CD14-positive monocyte (primary cell): ENCODE measurements around the gene ZNHIT3. TPM values are rescaled to one million over a fixed set of nuclear protein-coding genes. Genes with fewer than 3 reads are reported as not detected.
A peak's percentile ranks its signal among the peaks of the same experiment; 100 is the strongest.

Experiments
- DNase-seq, 3 donors: peaks; one replicate each; pipeline ENCODE4 v3.0.0-alpha.2; 2011 to 2022
- H2AFZ ChIP-seq: 2 replicates; pipeline ENCODE4 v1.6.0; 2012; ENCODE audit warnings: mild to moderate bottlenecking, low read depth, low read length, inconsistent platforms; ENCODE audit not compliant: insufficient read depth, poor library complexity, severe bottlenecking
- H3K27ac ChIP-seq, 2 donors: 1 replicate in 1 of 2; 2 replicates in 1 of 2; pipeline ENCODE4 v1.5.1; 2012 to 2013; ENCODE audit warnings: low read length in 2 of 2, control low read depth in 1 of 2, inconsistent platforms in 1 of 2, low read depth in 1 of 2, mild to moderate bottlenecking in 1 of 2
- H3K27me3 ChIP-seq, 2 donors: one replicate each; pipeline versions ENCODE4 v1.6.0 to v1.6.1; 2011 to 2013; ENCODE audit warnings: low read length in 2 of 2; ENCODE audit not compliant: control insufficient read depth in 2 of 2, insufficient read depth in 2 of 2
- H3K36me3 ChIP-seq, 2 donors: replicated peaks in 1 of 2; 1 replicate in 1 of 2; 2 replicates in 1 of 2; pipeline versions ENCODE4 v1.5.1 to v1.6.1; 2012 to 2013; ENCODE audit warnings: low read length in 2 of 2, control low read depth in 1 of 2, inconsistent platforms in 1 of 2, mild to moderate bottlenecking in 1 of 2; ENCODE audit not compliant: insufficient read depth in 2 of 2, control insufficient read depth in 1 of 2
- H3K4me1 ChIP-seq, 2 donors: 1 replicate in 1 of 2; 2 replicates in 1 of 2; pipeline versions ENCODE4 v1.5.1 to v1.6.1; 2012 to 2013; ENCODE audit warnings: low read length in 2 of 2, control low read depth in 1 of 2, inconsistent platforms in 1 of 2, mild to moderate bottlenecking in 1 of 2, moderate library complexity in 1 of 2; ENCODE audit not compliant: insufficient read depth in 2 of 2, control insufficient read depth in 1 of 2
- H3K4me2 ChIP-seq: replicated peaks from 2 replicates; pipeline ENCODE3; 2012; ENCODE audit warnings: low read length, moderate library complexity, mild to moderate bottlenecking; ENCODE audit not compliant: poor library complexity, severe bottlenecking; ENCODE audit errors: extremely low read depth
- H3K4me3 ChIP-seq, 3 experiments: fragments of 200-600 bp in 1 of 3; sonication (generic) in 1 of 3; replicated peaks in 1 of 3; 1 replicate in 2 of 3; 2 replicates in 1 of 3; pipeline ENCODE4 v1.5.1; 2011 to 2013; ENCODE audit warnings: low read length in 3 of 3, mild to moderate bottlenecking in 3 of 3, control low read depth in 2 of 3, low read depth in 2 of 3, inconsistent platforms in 1 of 3, moderate library complexity in 1 of 3
- H3K79me2 ChIP-seq: 2 replicates; pipeline ENCODE4 v1.6.0; 2012; ENCODE audit warnings: mild to moderate bottlenecking, control low read depth, inconsistent platforms, low read length, moderate library complexity; ENCODE audit not compliant: insufficient read depth
- H3K9ac ChIP-seq: 2 replicates; pipeline ENCODE4 v1.6.0; 2017; ENCODE audit warnings: low read length, mild to moderate bottlenecking; ENCODE audit not compliant: insufficient read depth, poor library complexity, severe bottlenecking
- H3K9me3 ChIP-seq, 2 donors: replicated peaks in 1 of 2; 1 replicate in 1 of 2; 2 replicates in 1 of 2; pipeline versions ENCODE4 v1.5.1 to v1.6.1; 2012 to 2013; ENCODE audit warnings: low read length in 2 of 2, control low read depth in 1 of 2; ENCODE audit not compliant: control insufficient read depth in 1 of 2, insufficient read depth in 1 of 2
- H4K20me1 ChIP-seq: 2 replicates; pipeline ENCODE4 v1.6.0; 2012; ENCODE audit warnings: mild to moderate bottlenecking, low read length, control low read depth, moderate library complexity; ENCODE audit not compliant: insufficient read depth
- H3K27ac Mint-ChIP-seq, 7 donors: one replicate each; pipeline ENCODE4 v1.8.0; 2020; ENCODE audit warnings: mild to moderate bottlenecking in 7 of 7, mixed read lengths in 7 of 7, moderate library complexity in 6 of 7, inconsistent platforms in 2 of 7
- H3K27me3 Mint-ChIP-seq, 3 donors: one replicate each; pipeline ENCODE4 v1.8.0; 2021 to 2022; ENCODE audit warnings: low read depth in 3 of 3, mild to moderate bottlenecking in 3 of 3, mixed read lengths in 3 of 3, moderate library complexity in 3 of 3, inconsistent platforms in 1 of 3
- H3K36me3 Mint-ChIP-seq, 2 donors: one replicate each; pipeline ENCODE4 v1.8.0; 2020; ENCODE audit warnings: mixed read lengths in 2 of 2, inconsistent platforms in 1 of 2, mild to moderate bottlenecking in 1 of 2
- H3K4me1 Mint-ChIP-seq: one replicate; pipeline ENCODE4 v1.8.0; 2020; ENCODE audit warnings: mild to moderate bottlenecking, mixed read lengths
- H3K4me3 Mint-ChIP-seq, 2 donors: one replicate each; pipeline ENCODE4 v1.8.0; 2020; ENCODE audit warnings: mild to moderate bottlenecking in 2 of 2, mixed read lengths in 2 of 2, moderate library complexity in 1 of 2
- H3K9me3 Mint-ChIP-seq, 7 donors: one replicate each; pipeline ENCODE4 v1.8.0; 2020 to 2022; ENCODE audit warnings: mixed read lengths in 7 of 7, mild to moderate bottlenecking in 6 of 7, moderate library complexity in 6 of 7, inconsistent platforms in 2 of 7
- WGBS: methylation state at CpG from one replicate; pipeline ENCODE4 v1.1.5; 2013; ENCODE audit warnings: missing lambda C conversion rate; ENCODE audit not compliant: insufficient coverage; 5-methylcytosine and 5-hydroxymethylcytosine counted together
- intact Hi-C, 2 donors: fragments of 100-400 bp; cut with micrococcal nuclease; formaldehyde crosslinking; loops; one replicate each; pipeline versions ENCODE4 v1.15.0 to v1.15.1; 2023
- polyA plus RNA-seq, 3 donors: library from polyadenylated mRNA; depleted of rRNA in 1 of 3; unstranded in 2 of 3; stranded (reverse) in 1 of 3; fragments of 300-500 nt in 2 of 3; fragments of >200 nt in 1 of 3; fragmentation: Illumina TruSeq in 2 of 3; gene quantifications; 1 replicate in 2 of 3; 2 replicates in 1 of 3; pipeline ENCODE4 v1.2.3, GENCODE V29; 2012 to 2021
- TF ChIP-seq, protein P1 (sequence below): fragments of 200-600 bp; IDR thresholded peaks from one replicate; pipeline ENCODE4 v1.8.0; 2022; ENCODE audit warnings: antibody characterized with exemption, mild to moderate bottlenecking

The ZNHIT3 gene
- polyA plus RNA-seq, 3 donors, result 27.6 to 70.4 (median 63.5) TPM

DNA sequence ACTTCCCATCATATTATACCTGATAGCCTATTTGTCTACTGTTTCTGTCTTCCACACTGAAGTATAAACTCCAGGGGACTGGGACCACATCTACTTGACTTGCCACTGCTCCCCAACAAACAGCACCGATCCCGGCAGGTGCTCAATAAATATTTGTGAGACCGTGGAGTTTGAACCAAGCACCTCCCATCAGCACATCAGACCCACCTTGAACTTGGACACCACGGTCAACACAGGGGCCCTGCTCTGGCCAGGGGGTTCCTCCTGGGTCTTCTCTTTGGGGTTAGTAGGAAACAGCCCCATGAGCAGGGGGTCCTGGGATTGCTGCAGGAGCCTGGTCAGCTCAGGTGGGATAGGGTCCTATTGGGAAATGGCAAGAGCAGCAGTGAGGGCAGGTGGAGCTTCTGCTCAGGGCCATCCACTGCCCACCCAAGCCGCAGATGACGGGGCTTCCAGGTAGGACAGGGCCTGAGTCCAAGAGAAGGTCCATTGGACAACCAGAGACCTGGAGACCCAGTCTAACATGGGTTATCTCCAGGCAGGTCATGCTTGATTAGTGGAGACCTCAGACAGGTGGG lies 19.9 kb downstream of the ZNHIT3 start:
- no peaks in the 10 kb centered on the region for H3K79me2 ChIP-seq
- Mint-ChIP-seq H3K27me3 (no peaks in the 10 kb centered on the region), H3K36me3 (peaks cover 64 to 81% of the 10 kb centered on the region in 2 donors), H3K4me1 (no peaks in the 10 kb centered on the region), H3K9me3 (no peaks in the 10 kb centered on the region), H3K4me3 (no peak overlapping the region), H3K27ac (no peak overlapping the region)
- no peak overlapping the region for H3K4me2 ChIP-seq
- no peak overlapping the region for H3K4me3 ChIP-seq
- no peaks in the 10 kb centered on the region for H3K9me3 ChIP-seq
- intact Hi-C loops, result no loop called here
- H3K4me1 ChIP-seq, result no peaks in the 10 kb centered on the region
- no peak overlapping the region for H2AFZ ChIP-seq
- TF ChIP-seq, protein P1, sequence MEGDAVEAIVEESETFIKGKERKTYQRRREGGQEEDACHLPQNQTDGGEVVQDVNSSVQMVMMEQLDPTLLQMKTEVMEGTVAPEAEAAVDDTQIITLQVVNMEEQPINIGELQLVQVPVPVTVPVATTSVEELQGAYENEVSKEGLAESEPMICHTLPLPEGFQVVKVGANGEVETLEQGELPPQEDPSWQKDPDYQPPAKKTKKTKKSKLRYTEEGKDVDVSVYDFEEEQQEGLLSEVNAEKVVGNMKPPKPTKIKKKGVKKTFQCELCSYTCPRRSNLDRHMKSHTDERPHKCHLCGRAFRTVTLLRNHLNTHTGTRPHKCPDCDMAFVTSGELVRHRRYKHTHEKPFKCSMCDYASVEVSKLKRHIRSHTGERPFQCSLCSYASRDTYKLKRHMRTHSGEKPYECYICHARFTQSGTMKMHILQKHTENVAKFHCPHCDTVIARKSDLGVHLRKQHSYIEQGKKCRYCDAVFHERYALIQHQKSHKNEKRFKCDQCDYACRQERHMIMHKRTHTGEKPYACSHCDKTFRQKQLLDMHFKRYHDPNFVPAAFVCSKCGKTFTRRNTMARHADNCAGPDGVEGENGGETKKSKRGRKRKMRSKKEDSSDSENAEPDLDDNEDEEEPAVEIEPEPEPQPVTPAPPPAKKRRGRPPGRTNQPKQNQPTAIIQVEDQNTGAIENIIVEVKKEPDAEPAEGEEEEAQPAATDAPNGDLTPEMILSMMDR, result no peak
- H3K9ac ChIP-seq, result no peak overlapping the region
- no peak overlapping the region for H3K27ac ChIP-seq
- no peak for DNase-seq
- peaks cover 34 to 93% of the 10 kb centered on the region in 2 donors for H3K36me3 ChIP-seq
- H3K27me3 ChIP-seq, result no peaks in the 10 kb centered on the region
- no peaks in the 10 kb centered on the region for H4K20me1 ChIP-seq
- WGBS, result 100% methylated on average over 2 of the region's 6 CpGs

DNA sequence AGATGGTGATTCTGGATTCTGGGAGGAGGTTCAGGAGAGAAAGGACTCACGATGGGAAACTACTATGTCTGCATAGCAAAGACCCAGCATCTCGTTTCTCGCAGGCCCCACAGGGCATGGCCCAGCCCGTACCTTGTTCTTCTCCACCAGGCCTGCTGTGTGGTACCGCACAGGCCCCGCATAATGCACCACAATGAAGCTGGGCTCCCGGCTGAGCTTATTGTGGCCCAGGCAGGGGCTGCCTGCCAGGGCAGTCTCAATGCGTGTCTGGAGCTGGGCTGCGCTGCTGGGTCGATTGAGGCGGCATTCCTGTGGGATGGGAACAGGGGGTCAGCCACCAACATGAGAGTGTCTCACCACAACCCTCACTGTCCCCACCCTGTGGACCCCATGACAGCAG lies 20.4 kb downstream of the ZNHIT3 start:
- H3K4me1 Mint-ChIP-seq, result no peaks in the 10 kb centered on the region
- H3K27ac ChIP-seq, result no peak overlapping the region
- no peaks in the 10 kb centered on the region for H3K9me3 ChIP-seq
- no peak overlapping the region for H3K9ac ChIP-seq
- WGBS, result 95% methylated on average over 7 of the region's 11 CpGs
- intact Hi-C loops, result no loop called here
- TF ChIP-seq, protein P1, result no peak
- peaks cover 64 to 77% of the 10 kb centered on the region in 2 donors for H3K36me3 Mint-ChIP-seq
- no peak overlapping the region for H2AFZ ChIP-seq
- H3K4me1 ChIP-seq, result no peaks in the 10 kb centered on the region
- H3K27me3 ChIP-seq, result no peaks in the 10 kb centered on the region
- H3K27me3 Mint-ChIP-seq, result no peaks in the 10 kb centered on the region
- H3K4me3 Mint-ChIP-seq, result no peak overlapping the region
- no peaks in the 10 kb centered on the region for H3K9me3 Mint-ChIP-seq
- H3K79me2 ChIP-seq, result no peaks in the 10 kb centered on the region
- no peak for DNase-seq
- H3K4me2 ChIP-seq, result no peak overlapping the region
- H3K36me3 ChIP-seq, result peaks cover 34 to 94% of the 10 kb centered on the region in 2 donors
- H3K4me3 ChIP-seq, result no peak overlapping the region
- H3K27ac Mint-ChIP-seq, result peak overlapping the region in 1 of 7 donors; percentile 68
- H4K20me1 ChIP-seq, result no peaks in the 10 kb centered on the region
